HFFc6 (cell line): Measurements from ENCODE around the gene COPA. TPM values are rescaled to one million over a fixed set of nuclear protein-coding genes. Genes with fewer than 3 reads are reported as not detected.

ENCODE experiments used
- DNase-seq: peaks from one replicate; pipeline ENCODE4 v3.0.0-alpha.2; 2018
- H3K27ac Mint-ChIP-seq: 2 replicates; pipeline ENCODE4 v1.8.0; 2020; ENCODE audit warnings: mild to moderate bottlenecking, mixed read lengths
- H3K27me3 Mint-ChIP-seq: 2 replicates; pipeline ENCODE4 v1.8.0; 2021; ENCODE audit warnings: mild to moderate bottlenecking, moderate library complexity, mixed read lengths; ENCODE audit not compliant: insufficient read depth
- H3K36me3 Mint-ChIP-seq: 2 replicates; pipeline ENCODE4 v1.8.0; 2021; ENCODE audit warnings: low read depth, mixed read lengths
- H3K4me1 Mint-ChIP-seq: 2 replicates; pipeline ENCODE4 v1.8.0; 2020; ENCODE audit warnings: low read depth, mixed read lengths
- H3K4me3 Mint-ChIP-seq: 2 replicates; pipeline ENCODE4 v1.8.0; 2020; ENCODE audit warnings: mild to moderate bottlenecking, moderate library complexity, mixed read lengths
- H3K9me3 Mint-ChIP-seq: 2 replicates; pipeline ENCODE4 v1.8.0; 2020; ENCODE audit warnings: mild to moderate bottlenecking, mixed read lengths
- CTCF ChIP-seq: fragments of 200-600 bp; sonication (generic); IDR thresholded peaks from 2 replicates; pipeline ENCODE4 v1.5.0; 2021; ENCODE audit warnings: antibody characterized with exemption, mild to moderate bottlenecking
- total RNA-seq, 6 experiments: library from RNA; stranded (reverse); fragmentation: NEBNext Ultra II Directional; extraction: Animal tissue kit (Norgen Biotek cat#: 25700); gene quantifications; 2 replicates in 1 of 6; 3 replicates in 5 of 6; pipeline ENCODE4 v1.2.3, GENCODE V29; 2021

The COPA gene
- total RNA-seq, 6 experiments from 2014 or later, result 218 to 257 (median 249) TPM

GRCh38 chr1:160282807-160283206 is 60.2 kb downstream of the COPA start:
- Mint-ChIP-seq H3K27me3 (peaks cover 12% of the 10 kb centered on the region), H3K4me3 (no peak overlapping the region), H3K9me3 (no peaks in the 10 kb centered on the region), H3K36me3 (peaks cover 36% of the 10 kb centered on the region), H3K4me1 (peaks cover 31% of the 10 kb centered on the region), H3K27ac (peak overlapping the region; percentile 99; the same call in 1 of the 2 replicates)
- DNase-seq, result no peak
- TF ChIP-seq CTCF, result peak; percentile 33

DNA sequence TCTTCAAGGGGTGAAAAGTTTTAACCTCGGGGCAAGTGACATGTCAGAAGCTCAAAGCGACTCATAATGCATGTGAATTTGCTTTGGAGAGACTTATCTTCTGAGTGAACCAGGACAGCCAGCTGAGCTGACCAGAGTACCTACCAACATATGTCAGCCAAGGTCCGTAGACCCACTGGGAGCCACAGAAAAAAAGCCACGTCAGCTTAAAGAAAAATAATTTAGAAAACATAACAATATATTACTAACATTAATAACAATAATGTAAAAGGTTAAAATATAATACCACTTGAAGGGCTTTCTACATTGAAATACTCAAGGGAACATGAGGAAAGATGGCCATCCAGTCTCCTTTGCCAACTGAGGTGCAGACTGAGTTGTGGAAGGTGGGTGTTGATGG is 65.1 kb downstream of the COPA start:
- H3K4me1 Mint-ChIP-seq, result no peaks in the 10 kb centered on the region
- TF ChIP-seq CTCF, result no peak
- H3K27me3 Mint-ChIP-seq, result no peaks in the 10 kb centered on the region
- no peaks in the 10 kb centered on the region for H3K9me3 Mint-ChIP-seq
- H3K4me3 Mint-ChIP-seq, result no peak overlapping the region
- DNase-seq, result no peak
- H3K36me3 Mint-ChIP-seq, result peaks cover 33% of the 10 kb centered on the region
- H3K27ac Mint-ChIP-seq, result no peak overlapping the region

DNA sequence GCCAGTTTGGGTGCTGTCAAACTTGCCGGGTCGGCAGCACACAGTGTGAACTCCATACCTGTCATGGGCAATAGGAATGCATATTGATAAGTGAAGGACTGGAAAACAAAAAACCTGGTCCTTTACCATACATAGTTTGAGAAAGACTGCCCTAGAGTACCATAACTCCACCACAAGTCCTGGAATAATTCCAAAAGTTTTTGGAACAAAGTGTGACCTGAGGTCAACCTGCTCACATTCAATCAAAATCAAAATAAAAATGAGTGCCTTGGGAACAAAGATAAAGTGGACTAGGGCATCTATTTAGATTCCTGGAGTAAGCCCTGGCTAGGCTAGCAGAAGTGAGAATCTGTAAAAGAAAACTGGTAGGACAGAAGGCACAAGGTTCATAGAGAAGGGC is 65.7 kb downstream of the COPA start:
- H3K9me3 Mint-ChIP-seq, result no peaks in the 10 kb centered on the region
- H3K27ac Mint-ChIP-seq, result no peak overlapping the region
- peaks cover 29% of the 10 kb centered on the region for H3K36me3 Mint-ChIP-seq
- TF ChIP-seq CTCF, result no peak
- H3K4me3 Mint-ChIP-seq, result no peak overlapping the region
- no peaks in the 10 kb centered on the region; the same call in 1 of the 2 replicates for H3K27me3 Mint-ChIP-seq
- no peak for DNase-seq
- H3K4me1 Mint-ChIP-seq, result no peaks in the 10 kb centered on the region

DNA sequence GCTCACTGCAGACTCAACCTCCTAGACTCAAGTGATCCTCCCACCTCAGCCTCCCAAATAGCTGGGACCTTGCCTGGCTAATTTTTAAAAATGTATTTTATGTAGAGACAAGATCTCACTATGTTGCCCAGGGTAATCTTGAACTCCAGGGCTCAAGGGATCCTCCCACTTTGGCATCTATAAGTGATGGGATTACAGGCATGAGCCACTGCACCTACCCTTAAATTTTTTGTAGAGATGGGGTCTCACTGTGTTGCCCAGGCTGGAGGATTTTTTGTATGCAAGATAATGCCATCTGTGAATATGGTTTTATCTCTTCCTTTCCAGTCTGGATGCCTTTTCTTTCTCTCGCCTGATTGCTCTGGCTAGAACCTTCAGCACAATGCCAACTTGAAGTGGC is 72.0 kb downstream of the COPA start:
- H3K27ac Mint-ChIP-seq, result no peak overlapping the region
- no peaks in the 10 kb centered on the region for H3K4me1 Mint-ChIP-seq
- DNase-seq, result no peak
- no peak overlapping the region for H3K4me3 Mint-ChIP-seq
- no peak for TF ChIP-seq CTCF
- peaks cover 8% of the 10 kb centered on the region for H3K27me3 Mint-ChIP-seq
- no peaks in the 10 kb centered on the region for H3K36me3 Mint-ChIP-seq
- no peaks in the 10 kb centered on the region for H3K9me3 Mint-ChIP-seq

GRCh38 chr1:160267284-160267991 is 75.6 kb downstream of the COPA start:
- Mint-ChIP-seq H3K4me1 (peaks cover 6% of the 10 kb centered on the region; the same call in 1 of the 2 replicates), H3K27me3 (peaks cover 9% of the 10 kb centered on the region), H3K4me3 (no peak overlapping the region), H3K27ac (no peak overlapping the region), H3K9me3 (no peaks in the 10 kb centered on the region), H3K36me3 (no peaks in the 10 kb centered on the region)
- TF ChIP-seq CTCF, result no peak
- DNase-seq, result no peak
